NCI-H345 treated with DMSO at 0.1 percent for 48 hours (cell line): ENCODE results near the gene TCN2.
"Not testable (repeated sequence)": the region's sequence is repeated elsewhere in the genome, so short reads cannot be mapped to it uniquely, and the experiment has no call there.

Experiments
- DNase-seq: peaks from one replicate; lab custom pipeline; 2025; ENCODE audit not compliant: unreplicated experiment; lab: John Stamatoyannopoulos, UW

The TCN2 gene

GRCh38 chr22:30609260-30610185 is 2.5 kb downstream of the TCN2 start:
- DNase-seq, result no peak

DNA sequence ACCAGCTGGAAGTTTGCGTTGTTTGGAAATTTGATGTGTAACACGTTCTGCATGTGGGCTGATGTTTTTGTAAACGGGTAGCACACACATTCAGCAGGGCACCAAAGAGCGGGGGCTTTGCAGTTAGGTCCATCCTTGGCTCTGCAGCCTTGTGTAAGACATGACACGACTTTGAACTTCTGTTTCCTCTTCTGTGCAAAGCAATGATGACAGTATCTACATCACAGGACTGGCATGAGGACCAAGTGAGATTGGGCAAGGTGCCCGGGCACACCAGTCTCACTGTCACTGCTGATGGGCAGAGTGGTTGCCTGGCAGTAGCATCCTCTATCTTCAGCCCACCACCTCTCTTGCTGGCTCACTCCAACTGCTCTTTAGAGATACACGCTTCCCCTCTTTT is 3.3 kb downstream of the TCN2 start:
- no peak for DNase-seq

GRCh38 chr22:30611197-30611596 is 4.2 kb downstream of the TCN2 start:
- no peak for DNase-seq

- DNase-seq, result no peak
Measured at GRCh38 chr22:30612789-30613188, 5.8 kb downstream of the TCN2 start.

- no peak for DNase-seq
Measured at GRCh38 chr22:30614268-30614667, 7.3 kb downstream of the TCN2 start.

GRCh38 chr22:30614879-30615278 is 7.9 kb downstream of the TCN2 start:
- DNase-seq, result no peak

DNA sequence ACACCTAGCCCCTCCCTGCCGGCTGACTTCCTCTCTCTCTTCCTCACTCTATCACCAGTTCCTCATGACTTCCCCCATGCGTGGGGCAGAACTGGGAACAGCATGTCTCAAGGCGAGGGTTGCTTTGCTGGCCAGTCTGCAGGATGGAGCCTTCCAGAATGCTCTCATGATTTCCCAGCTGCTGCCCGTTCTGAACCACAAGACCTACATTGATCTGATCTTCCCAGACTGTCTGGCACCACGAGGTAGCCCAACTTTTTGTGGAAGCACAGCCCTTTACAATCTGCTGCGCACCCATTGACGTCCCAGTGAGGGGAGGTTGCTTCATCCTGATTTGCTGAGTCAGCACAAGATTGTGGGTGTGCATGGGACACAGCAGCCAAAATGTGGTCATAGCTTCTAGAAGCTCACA is 8.6 kb downstream of the TCN2 start:
- no peak for DNase-seq

GRCh38 chr22:30617819-30618218 is 10.8 kb downstream of the TCN2 start:
- DNase-seq, result no peak

DNA sequence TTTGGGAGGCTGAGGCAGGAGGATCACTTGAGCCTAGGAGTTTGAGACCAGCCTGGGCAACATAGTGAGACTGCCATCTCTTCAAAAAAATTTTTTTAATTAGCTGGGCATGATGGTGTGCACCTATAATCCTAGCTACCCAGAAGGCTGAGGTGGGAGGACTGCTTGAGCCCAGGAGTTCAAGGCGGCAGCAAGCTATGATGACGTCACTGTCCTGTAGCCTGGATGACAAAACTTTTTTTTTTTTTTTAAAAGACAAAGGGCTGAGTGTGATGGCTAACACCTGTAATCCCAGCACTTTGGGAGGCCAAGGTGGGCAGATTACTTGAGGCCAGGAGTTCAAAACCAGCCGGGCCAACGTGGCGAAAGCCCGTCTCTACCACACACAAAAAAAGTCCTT is 12.9 kb downstream of the TCN2 start:
- not testable (repeated sequence) for DNase-seq

DNA sequence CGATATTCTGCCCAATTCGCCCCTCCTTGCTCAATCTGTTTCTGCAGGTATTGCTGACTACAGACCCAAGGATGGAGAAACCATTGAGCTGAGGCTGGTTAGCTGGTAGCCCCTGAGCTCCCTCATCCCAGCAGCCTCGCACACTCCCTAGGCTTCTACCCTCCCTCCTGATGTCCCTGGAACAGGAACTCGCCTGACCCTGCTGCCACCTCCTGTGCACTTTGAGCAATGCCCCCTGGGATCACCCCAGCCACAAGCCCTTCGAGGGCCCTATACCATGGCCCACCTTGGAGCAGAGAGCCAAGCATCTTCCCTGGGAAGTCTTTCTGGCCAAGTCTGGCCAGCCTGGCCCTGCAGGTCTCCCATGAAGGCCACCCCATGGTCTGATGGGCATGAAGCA is 19.4 kb downstream of the TCN2 start:
- DNase-seq, result no peak

GRCh38 chr22:30627471-30627870 is 20.5 kb downstream of the TCN2 start:
- DNase-seq, result no peak

- no peak for DNase-seq
Measured at GRCh38 chr22:30628491-30628890, 21.5 kb downstream of the TCN2 start.

GRCh38 chr22:30631469-30631868 is 24.5 kb downstream of the TCN2 start:
- DNase-seq, result not testable (repeated sequence)

DNA sequence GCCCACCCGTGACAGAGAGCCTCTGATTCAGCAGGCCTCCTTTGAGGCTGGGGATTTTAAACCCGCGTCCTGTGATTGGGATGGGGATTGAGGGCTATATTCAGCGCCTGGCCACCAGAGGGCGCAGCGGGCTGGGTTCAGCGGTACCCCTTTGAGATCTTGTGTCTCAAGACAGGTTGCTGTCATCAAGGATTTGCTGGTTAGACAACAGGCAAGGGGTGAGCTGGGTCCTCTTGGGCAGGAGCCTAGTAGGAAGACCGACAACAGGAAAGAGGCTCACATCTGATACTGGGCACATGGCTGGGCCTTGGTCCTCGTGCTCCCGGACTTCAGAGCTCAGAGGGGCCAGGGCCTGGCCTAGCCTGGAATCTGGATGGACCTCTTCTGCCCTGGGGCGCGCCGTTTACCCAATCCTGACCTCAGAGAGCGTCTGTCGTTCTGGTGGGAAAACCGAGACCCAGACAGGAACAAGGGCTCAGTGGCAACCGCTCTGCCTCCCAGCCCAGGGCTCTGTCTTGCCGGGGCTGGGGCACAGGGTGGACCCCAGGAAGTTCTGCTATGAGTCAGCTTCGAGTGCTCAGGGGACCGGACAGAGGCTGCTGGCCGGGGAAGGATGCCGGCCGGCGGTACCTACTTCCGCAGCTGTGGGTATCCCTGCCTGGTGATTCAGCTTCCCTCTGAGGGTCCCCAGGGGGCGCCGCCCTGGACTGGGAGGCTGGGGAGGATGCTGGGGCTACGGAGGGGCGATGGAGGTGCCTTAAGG is 27.7 kb downstream of the TCN2 start:
- peak; percentile 43 for DNase-seq

- DNase-seq, result peak; percentile 10
Measured at GRCh38 chr22:30635273-30636225, 28.6 kb downstream of the TCN2 start, which contains the start of gene SLC35E4. SLC35E4 (plus strand) TSS chr22:30635781; CDS start chr22:30636451, 670 bp downstream.

DNA sequence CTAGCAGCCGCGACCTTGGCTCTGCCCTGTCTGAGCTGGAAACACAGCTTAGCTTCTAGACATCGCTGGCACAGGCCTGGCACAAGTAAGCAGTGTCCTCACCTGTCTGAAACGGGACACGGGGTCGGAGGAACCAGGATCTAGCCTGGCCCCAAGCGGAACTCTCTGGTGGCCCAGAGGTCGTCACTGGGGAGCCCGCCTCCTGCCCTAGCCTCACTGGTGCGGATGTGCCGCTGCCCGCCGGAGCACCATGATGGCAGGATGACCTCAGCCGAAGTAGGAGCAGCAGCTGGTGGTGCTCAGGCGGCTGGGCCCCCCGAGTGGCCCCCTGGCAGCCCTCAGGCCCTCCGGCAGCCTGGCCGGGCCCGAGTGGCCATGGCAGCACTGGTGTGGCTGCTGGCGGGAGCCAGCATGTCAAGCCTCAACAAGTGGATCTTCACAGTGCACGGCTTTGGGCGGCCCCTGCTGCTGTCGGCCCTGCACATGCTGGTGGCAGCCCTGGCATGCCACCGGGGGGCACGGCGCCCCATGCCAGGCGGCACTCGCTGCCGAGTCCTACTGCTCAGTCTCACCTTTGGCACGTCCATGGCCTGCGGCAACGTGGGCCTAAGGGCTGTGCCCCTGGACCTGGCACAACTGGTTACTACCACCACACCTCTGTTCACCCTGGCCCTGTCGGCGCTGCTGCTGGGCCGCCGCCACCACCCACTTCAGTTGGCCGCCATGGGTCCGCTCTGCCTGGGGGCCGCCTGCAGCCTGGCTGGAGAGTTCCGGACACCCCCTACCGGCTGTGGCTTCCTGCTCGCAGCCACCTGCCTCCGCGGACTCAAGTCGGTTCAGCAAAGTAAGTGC is 29.5 kb downstream of the TCN2 start:
- no peak for DNase-seq

DNA sequence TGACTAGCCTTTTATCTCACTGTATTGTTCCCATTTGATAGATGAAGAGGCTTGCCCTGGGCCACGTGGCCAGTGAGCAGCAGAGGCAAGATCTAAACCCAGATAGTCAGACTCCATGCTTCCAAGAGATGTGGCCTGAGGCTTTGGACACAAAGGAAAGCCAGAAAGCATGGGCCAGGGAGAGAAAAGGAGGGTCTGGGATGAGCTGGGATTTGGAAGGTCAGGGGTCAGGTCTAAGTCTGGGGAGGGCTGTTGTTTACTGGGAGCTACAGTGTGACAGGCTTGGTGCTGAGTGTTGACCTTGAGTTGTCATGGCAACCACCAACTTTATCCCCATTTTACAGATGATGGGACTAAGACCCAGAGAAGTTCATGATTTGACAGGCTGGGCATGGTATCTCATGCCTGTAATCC is 30.7 kb downstream of the TCN2 start:
- DNase-seq, result no peak

GRCh38 chr22:30640361-30640760 is 33.4 kb downstream of the TCN2 start:
- DNase-seq, result no peak

DNA sequence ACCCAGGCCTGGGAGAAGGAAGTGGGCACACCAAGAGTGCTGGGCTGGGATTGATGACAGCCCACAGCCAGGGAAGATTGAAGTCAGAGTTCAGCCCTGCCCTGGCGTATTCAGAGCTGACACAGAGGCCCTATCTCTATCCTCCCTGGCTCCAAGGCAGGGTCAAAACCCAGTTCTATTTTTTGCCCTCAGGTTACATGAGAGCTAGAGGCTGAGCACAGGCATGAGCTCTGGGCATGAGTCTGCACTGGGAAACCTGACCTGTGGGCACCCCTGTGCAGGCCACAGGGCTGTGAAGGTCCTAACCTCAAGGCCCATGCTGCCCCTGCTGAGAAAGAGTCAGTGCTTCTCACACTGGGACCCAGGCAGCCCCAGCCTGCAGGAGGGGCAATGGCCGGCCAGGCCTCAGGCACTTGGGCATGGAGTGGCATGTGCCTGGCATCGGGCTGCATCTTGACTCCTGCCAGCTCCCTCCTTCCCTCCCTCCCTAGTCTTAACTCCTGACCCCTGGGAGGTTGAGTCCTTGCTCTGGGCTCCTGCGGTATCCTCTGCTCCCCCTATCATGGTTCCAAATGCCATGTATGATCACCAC is 34.0 kb downstream of the TCN2 start:
- DNase-seq, result no peak
